ENCODE results near the gene KLF13.

GRCh38 chr15:31400222-31400927 lies 73.7 kb downstream of the KLF13 start:
- TF ChIP-seq CTCF (conservative IDR thresholded peaks at IDR 0.05; ENCODE audit: low read depth, low read length) (no peak), EZH2 (IDR thresholded peaks at IDR 0.05; ENCODE audit: borderline replicate concordance, low read depth, low read length, poor library complexity, severe bottlenecking) (no peak)
